SKM-1 treated with dmso at 0.1 percent for 144 hours (cell line): ENCODE measurements around the gene OTUD3.

ENCODE experiments used
- DNase-seq: peaks from one replicate; lab custom pipeline; 2025; ENCODE audit not compliant: unreplicated experiment; lab: John Stamatoyannopoulos, UW

OTUD3 gene

DNA sequence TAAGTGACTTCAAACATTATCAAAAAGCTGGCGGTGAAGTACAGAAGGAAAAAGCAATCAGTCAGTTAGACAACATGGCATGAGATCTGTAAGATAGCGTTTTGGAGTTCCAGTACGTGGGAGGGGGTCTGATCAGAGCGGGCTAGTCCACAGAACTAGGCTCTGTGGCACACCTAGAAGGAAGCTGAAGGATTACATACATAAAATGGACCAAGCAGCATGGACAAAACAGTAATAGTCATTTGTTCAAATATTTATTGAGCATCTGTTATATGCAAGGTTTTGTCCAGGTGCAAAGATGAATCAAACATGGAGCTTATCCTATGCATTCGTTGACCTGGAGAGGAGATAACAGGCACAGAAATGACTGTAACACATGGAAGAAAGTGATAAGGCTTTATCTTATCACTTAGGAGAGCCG, 64.1 kb downstream of the OTUD3 start:
- DNase-seq = no peak

DNA sequence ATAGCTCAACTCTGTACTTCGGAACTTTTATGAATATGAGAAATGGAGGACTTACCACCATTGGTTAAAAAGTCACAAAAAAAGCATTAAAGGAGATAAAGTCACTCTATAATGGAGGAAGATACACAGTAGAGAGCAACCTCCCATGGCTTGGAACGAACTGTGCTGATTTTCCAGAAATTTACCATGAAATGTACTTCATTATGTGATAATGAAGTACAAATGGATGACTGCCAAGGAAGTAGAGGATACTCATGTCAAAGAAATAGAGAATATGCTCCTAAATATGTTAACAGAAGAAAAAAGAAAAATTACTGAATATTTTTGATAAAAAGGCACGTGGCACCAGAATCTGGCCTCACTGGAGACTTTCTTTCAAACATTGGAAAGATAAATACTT, 64.8 kb downstream of the OTUD3 start:
- no peak for DNase-seq

GRCh38 chr1:19949016-19949415, 66.8 kb downstream of the OTUD3 start:
- no peak for DNase-seq

DNA sequence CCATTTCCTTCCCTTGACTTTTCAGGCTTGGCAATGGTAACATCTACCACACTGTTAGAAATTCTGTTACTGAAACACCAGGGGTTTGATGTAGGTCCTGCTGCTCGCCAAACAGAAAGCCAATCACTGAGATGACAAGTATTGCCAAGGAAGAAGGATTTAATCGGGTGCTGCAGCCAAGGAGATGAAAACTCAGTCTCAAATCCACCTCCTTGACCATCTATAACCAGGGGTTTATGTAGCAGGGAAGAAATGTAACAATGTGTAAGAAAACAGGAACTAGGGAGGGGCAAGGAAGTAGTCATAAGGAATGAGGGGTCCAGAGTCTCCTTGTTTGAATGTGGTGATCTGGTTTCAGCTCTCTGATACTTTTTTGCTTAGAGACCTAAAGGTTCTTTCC, 71.9 kb downstream of the OTUD3 start:
- no peak for DNase-seq

- no peak for DNase-seq
Measured at GRCh38 chr1:19955534-19956170, 73.5 kb downstream of the OTUD3 start.

GRCh38 chr1:19957779-19958178, 75.6 kb downstream of the OTUD3 start:
- DNase-seq = no peak

DNA sequence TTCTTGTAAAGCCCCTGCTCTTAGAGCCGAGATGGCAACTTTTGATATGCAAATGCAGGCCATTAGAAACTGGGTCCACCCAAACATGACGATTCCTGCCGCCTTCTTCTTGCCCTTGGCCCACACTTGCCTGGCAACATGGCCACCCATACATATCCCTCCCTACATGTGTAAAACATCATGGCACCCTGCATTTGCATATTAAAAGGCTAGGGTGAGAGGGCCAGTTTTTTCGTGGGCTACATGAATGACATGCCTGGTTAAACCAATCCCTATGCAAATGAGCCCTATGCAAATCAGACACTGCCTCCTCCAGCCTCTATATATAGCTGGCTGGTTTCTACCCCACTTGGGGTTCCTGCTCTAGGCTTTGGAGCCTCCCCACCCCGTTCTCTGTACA, 78.4 kb downstream of the OTUD3 start:
- no peak for DNase-seq
